ENCODE measurements around the gene KRTAP9-7.
"Not testable (repeated sequence)": the region's sequence is repeated elsewhere in the genome, so short reads cannot be mapped to it uniquely, and the experiment has no call there.

The KRTAP9-7 gene

DNA sequence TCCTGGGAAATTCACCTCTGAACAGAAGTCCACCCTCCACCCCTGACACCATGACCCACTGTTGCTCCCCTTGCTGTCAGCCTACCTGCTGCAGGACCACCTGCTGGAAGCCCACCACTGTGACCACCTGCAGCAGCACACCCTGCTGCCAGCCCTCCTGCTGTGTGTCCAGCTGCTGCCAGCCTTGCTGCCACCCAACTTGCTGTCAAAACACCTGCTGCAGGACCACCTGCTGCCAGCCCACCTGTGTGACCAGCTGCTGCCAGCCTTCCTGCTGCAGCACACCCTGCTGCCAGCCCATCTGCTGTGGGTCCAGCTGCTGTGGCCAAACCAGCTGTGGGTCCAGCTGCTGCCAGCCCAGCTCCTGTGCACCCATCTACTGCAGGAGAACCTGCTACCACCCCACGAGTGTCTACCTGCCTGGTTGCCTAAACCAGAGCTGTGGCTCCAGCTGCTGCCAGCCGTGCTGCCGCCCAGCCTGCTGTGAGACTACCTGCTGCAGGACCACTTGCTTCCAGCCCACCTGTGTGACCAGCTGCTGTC, at the start of gene KRTAP9-7:
KRTAP9-7 (plus strand) TSS at position 51 of the 543 bp plus-strand sequence; CDS start at position 51, 0 bp downstream.
- DNase-seq (ENCODE audit: low read depth in 2 of 2, low spot score in 1 of 2) = not testable (repeated sequence)

DNA sequence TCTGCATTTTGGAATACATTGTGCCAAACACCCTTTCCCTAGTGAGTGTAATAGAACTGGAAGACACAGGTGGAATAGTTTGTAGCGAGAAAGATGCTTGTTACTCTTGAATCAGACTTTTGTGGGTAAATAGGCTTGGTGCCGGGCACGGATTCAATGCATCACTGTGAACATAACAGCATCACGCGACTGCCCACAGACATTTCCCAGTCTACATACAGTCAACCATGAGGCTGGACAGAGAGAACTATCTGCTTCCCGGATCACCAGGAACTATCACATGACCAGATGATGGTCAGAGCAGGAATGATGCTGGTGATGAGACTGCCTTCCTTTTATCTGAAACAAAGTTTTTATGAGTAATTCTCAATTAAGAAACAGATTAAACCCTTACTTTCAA, 49.4 kb upstream of the KRTAP9-7 start:
- no peak for DNase-seq (ENCODE audit: low read depth in 2 of 2, low spot score in 1 of 2)

DNA sequence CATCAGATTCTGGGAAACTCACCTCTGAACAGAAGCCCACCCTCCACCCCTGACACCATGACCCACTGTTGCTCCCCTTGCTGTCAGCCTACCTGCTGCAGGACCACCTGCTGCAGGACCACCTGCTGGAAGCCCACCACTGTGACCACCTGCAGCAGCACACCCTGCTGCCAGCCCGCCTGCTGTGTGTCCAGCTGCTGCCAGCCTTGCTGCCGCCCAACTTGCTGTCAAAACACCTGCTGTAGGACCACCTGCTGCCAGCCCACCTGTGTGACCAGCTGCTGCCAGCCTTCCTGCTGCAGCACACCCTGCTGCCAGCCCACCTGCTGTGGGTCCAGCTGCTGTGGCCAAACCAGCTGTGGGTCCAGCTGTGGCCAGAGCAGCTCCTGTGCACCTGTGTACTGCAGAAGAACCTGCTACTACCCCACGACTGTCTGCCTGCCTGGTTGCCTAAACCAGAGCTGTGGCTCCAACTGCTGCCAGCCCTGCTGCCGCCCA, 48.9 kb upstream of the KRTAP9-7 start, which contains the start of gene KRTAP9-2:
KRTAP9-2 (plus strand) TSS at position 51 of the 498 bp plus-strand sequence; CDS start at position 58, 7 bp downstream.
- DNase-seq (ENCODE audit: low read depth in 2 of 2, low spot score in 1 of 2) = not testable (repeated sequence)

- DNase-seq (ENCODE audit: low read depth in 2 of 2, low spot score in 1 of 2) = no peak
These were observed 45.4 kb upstream of the KRTAP9-7 start for GRCh38 chr17:41230094-41230493.

- DNase-seq (ENCODE audit: low read depth in 2 of 2, low spot score in 1 of 2) = no peak
These were observed 43.8 kb upstream of the KRTAP9-7 start for GRCh38 chr17:41231731-41232130.

GRCh38 chr17:41232399-41233105, 42.9 kb upstream of the KRTAP9-7 start, which contains the start of gene KRTAP9-3:
TSS of gene KRTAP9-3 (plus strand) at chr17:41232449. CDS start at chr17:41232502, 53 bp downstream.
- not testable (repeated sequence) for DNase-seq (ENCODE audit: low read depth in 2 of 2, low spot score in 1 of 2)

GRCh38 chr17:41237116-41237515, 38.4 kb upstream of the KRTAP9-7 start:
- DNase-seq (ENCODE audit: low read depth in 2 of 2, low spot score in 1 of 2) = not testable (repeated sequence)

GRCh38 chr17:41237949-41238437, 37.5 kb upstream of the KRTAP9-7 start, which contains the start of gene KRTAP9-8:
TSS of gene KRTAP9-8 (plus strand) at chr17:41237999. CDS start at chr17:41238052, 53 bp downstream.
- DNase-seq (ENCODE audit: low read depth in 2 of 2, low spot score in 1 of 2) = not testable (repeated sequence)

GRCh38 chr17:41246995-41247787, 28.3 kb upstream of the KRTAP9-7 start:
- not testable (repeated sequence) for DNase-seq (ENCODE audit: low read depth in 2 of 2, low spot score in 1 of 2)

DNA sequence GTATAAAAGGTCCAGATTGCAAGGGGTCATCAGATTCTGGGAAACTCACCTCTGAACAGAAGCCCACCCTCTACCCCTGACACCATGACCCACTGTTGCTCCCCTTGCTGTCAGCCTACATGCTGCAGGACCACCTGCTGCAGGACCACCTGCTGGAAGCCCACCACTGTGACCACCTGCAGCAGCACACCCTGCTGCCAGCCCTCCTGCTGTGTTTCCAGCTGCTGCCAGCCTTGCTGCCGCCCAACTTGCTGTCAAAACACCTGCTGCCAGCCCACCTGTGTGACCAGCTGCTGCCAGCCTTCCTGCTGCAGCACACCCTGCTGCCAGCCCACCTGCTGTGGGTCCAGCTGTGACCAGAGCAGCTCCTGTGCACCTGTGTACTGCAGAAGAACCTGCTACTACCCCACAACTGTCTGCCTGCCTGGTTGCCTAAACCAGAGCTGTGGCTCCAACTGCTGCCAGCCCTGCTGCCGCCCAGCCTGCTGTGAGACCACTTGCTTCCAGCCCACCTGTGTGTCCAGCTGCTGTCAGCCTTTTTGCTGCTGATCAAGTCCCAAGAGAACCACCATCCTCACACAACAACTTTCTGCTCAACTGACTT, 25.8 kb upstream of the KRTAP9-7 start, which contains the start of gene KRTAP9-4:
KRTAP9-4 (plus strand) TSS at position 51 of the 604 bp plus-strand sequence; CDS start at position 85, 34 bp downstream.
- not testable (repeated sequence) for DNase-seq (ENCODE audit: low read depth in 2 of 2, low spot score in 1 of 2)

DNA sequence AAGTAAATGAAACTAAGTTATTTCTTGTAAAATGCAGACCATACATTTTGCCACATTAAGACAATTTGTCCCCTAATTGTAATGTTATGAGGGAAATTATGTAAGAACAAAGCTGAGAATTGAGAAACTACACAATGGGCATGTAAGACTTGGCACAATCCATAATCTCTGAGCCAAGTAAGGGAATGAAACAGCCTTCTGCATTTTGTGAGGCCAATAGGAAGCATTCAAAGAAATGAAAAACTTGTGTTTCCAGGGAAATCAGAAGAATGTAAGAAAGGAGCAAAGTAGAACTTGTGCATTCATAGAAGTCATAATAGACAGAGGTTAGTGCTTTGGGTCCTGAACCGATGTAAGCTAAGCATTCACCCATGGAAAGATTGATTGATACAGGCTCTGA, 24.2 kb upstream of the KRTAP9-7 start:
- no peak for DNase-seq (ENCODE audit: low read depth in 2 of 2, low spot score in 1 of 2)

- no peak for DNase-seq (ENCODE audit: low read depth in 2 of 2, low spot score in 1 of 2)
These were observed 20.6 kb upstream of the KRTAP9-7 start for GRCh38 chr17:41254861-41255260.

- not testable (repeated sequence) for DNase-seq (ENCODE audit: low read depth in 2 of 2, low spot score in 1 of 2)
These were observed 19.9 kb upstream of the KRTAP9-7 start, which contains the start of gene KRTAP9-9 for GRCh38 chr17:41255381-41256290. TSS of gene KRTAP9-9 (plus strand) at chr17:41255384.

- DNase-seq (ENCODE audit: low read depth in 2 of 2, low spot score in 1 of 2) = no peak
These were observed 19.2 kb upstream of the KRTAP9-7 start for GRCh38 chr17:41256291-41256685.

DNA sequence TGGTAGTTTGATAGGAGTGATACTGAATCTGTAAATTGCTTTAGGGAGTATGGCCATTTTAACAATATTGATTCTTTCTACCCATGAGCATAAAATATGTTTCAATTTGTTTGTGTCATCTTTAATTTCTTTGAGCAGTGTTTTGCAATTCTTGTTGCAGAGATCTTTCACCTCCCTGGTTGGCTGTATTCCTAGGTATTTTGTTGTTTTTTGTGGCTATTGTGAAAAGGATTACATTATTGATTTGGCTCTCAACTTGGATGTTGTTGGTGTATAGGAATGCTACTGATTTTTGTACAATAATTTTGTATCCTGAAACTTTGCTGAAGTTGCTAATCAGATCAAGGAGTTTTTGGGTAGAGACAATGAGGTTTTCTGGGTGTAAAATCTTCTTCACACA, 17.1 kb upstream of the KRTAP9-7 start:
- DNase-seq (ENCODE audit: low read depth in 2 of 2, low spot score in 1 of 2) = no peak

- no peak for DNase-seq (ENCODE audit: low read depth in 2 of 2, low spot score in 1 of 2)
These were observed 12.3 kb upstream of the KRTAP9-7 start for GRCh38 chr17:41263212-41263611.

- DNase-seq (ENCODE audit: low read depth in 2 of 2, low spot score in 1 of 2) = no peak
These were observed 10.9 kb upstream of the KRTAP9-7 start for GRCh38 chr17:41264599-41264998.

GRCh38 chr17:41265078-41265477, 10.4 kb upstream of the KRTAP9-7 start, which contains the start of gene KRTAP9-6:
TSS of gene KRTAP9-6 (plus strand) at chr17:41265378. CDS start at chr17:41265378, 0 bp downstream.
- no peak for DNase-seq (ENCODE audit: low read depth in 2 of 2, low spot score in 1 of 2)

GRCh38 chr17:41267711-41268110, 7.8 kb upstream of the KRTAP9-7 start:
- no peak for DNase-seq (ENCODE audit: low read depth in 2 of 2, low spot score in 1 of 2)

Data from stimulated activated CD8-positive, alpha-beta memory T cell treated with anti-CD3 and anti-CD28 coated beads, Interleukin-4, amount 100 ng/mL, for 4 hours (primary cell).